K562 (cell line): Measurements from ENCODE around the gene COL23A1. TPM values are rescaled to one million over a fixed set of nuclear protein-coding genes. Genes with fewer than 3 reads are reported as not detected.

Experiments used
- ATAC-seq: fragments of 200-7000 bp; cut with Tn5 transposase; 3 replicates; pipeline ENCODE4 v1.9.1; 2020; ENCODE audit warnings: moderate library complexity
- BruUV-seq: library from RNA; stranded (reverse); fragments of 400-500 nt; replicated peaks from 2 replicates; lab custom pipeline; 2021; lab: Mats Ljungman, UMichigan
- CTCF ChIA-PET: fragments of 300-600 bp; formaldehyde crosslinking; extraction: SDS; loops from one replicate; lab custom pipeline; 2021; ENCODE audit warnings: low intra/inter-chr PET ratio; lab: Yijun Ruan, JAX
- POLR2A ChIA-PET: fragments of 300-600, 350-650 bp; sonication (Branson Sonifier 250); formaldehyde crosslinking; extraction: SDS; loops from one replicate; lab custom pipeline; 2021; ENCODE audit warnings: antibody characterized with exemption, inconsistent platforms; lab: Yijun Ruan, JAX
- DNase-seq, 4 experiments: peaks; one replicate each; pipeline versions ENCODE4 v3.0.0 to v3.0.0-alpha.2; 2011 to 2018; ENCODE audit warnings: low spot score in 3 of 4, mixed read lengths in 3 of 4; ENCODE audit errors: extremely low read depth in 1 of 4
- FAIRE-seq: peaks from 2 replicates; lab custom pipeline; 2011; peaks lifted over from hg19 to GRCh38; lab: Jason Lieb, UNC
- H2AFZ ChIP-seq: 2 replicates; pipeline ENCODE4 v1.6.0; 2011; ENCODE audit warnings: low read depth, low read length, control low read depth, inconsistent platforms
- H3K27ac ChIP-seq: fragments of 200-600 bp; 3 replicates; pipeline ENCODE4 v1.8.0; 2011; ENCODE audit warnings: low read depth, mild to moderate bottlenecking, control low read depth, inconsistent platforms, low read length, moderate library complexity, mixed read lengths; ENCODE audit errors: extremely low read depth
- H3K27me3 ChIP-seq, 2 experiments: fragments of 300-600 bp in 1 of 2; 2 replicates in 1 of 2; 3 replicates in 1 of 2; pipeline versions ENCODE4 v1.6.0 to v1.8.0; 2011; ENCODE audit warnings: inconsistent platforms in 2 of 2, low read length in 2 of 2, mild to moderate bottlenecking in 1 of 2, mixed read lengths in 1 of 2, moderate library complexity in 1 of 2; ENCODE audit not compliant: control insufficient read depth in 2 of 2, insufficient read depth in 2 of 2
- H3K36me3 ChIP-seq: fragments of 300-600 bp; 3 replicates; pipeline ENCODE4 v1.8.0; 2011; ENCODE audit warnings: mild to moderate bottlenecking, low read length, inconsistent platforms; ENCODE audit not compliant: control insufficient read depth, insufficient read depth
- H3K4me1 ChIP-seq, 2 experiments: fragments of 200-600 bp in 1 of 2; replicated peaks in 1 of 2; 2 replicates in 1 of 2; 3 replicates in 1 of 2; pipeline versions ENCODE4 v1.5.1 to v1.8.0; 2011; ENCODE audit warnings: inconsistent platforms in 2 of 2, low read length in 2 of 2, mild to moderate bottlenecking in 1 of 2, mixed read lengths in 1 of 2, moderate library complexity in 1 of 2; ENCODE audit not compliant: control insufficient read depth in 2 of 2, insufficient read depth in 2 of 2
- H3K4me2 ChIP-seq: 2 replicates; pipeline ENCODE4 v1.6.1; 2011; ENCODE audit warnings: low read length, control low read depth, inconsistent platforms, mixed read lengths; ENCODE audit not compliant: insufficient read depth
- H3K4me3 ChIP-seq: fragments of 200-600 bp; sonication (generic), shearing (Covaris generic); 2 replicates; pipeline ENCODE4 v1.5.1; 2016; ENCODE audit warnings: control low read depth, inconsistent platforms
- H3K79me2 ChIP-seq: fragments of 200-600 bp; 3 replicates; pipeline ENCODE4 v1.8.0; 2011; ENCODE audit warnings: low read length, inconsistent platforms; ENCODE audit not compliant: control insufficient read depth, insufficient read depth
- H3K9ac ChIP-seq, 2 experiments: 2 replicates each; pipeline versions ENCODE4 v1.6.0 to v1.6.1; 2011; ENCODE audit warnings: low read depth in 2 of 2, low read length in 2 of 2, control low read depth in 1 of 2, inconsistent platforms in 1 of 2, mild to moderate bottlenecking in 1 of 2, mixed read lengths in 1 of 2; ENCODE audit not compliant: insufficient read depth in 1 of 2
- H3K9me1 ChIP-seq: one replicate; pipeline ENCODE4 v1.6.0; 2011; ENCODE audit warnings: inconsistent platforms, mild to moderate bottlenecking, low read length, moderate library complexity; ENCODE audit not compliant: control insufficient read depth, insufficient read depth
- H3K9me3 ChIP-seq: replicated peaks from 2 replicates; pipeline ENCODE4 v1.5.1; 2011; ENCODE audit warnings: low read depth, low read length, inconsistent platforms; ENCODE audit not compliant: control insufficient read depth, insufficient read depth
- H4K20me1 ChIP-seq: replicated peaks from 2 replicates; pipeline ENCODE4 v1.6.1; 2011; ENCODE audit warnings: low read length, inconsistent platforms, mixed read lengths; ENCODE audit not compliant: control insufficient read depth, insufficient read depth
- ZNF282 ChIP-seq: sonication (generic); formaldehyde crosslinking; IDR thresholded peaks from 2 replicates; pipeline ENCODE4 v1.8.1; 2023; ENCODE audit warnings: missing genetic modification reagents
- WGBS: fragments of 100-300 bp; shearing (Covaris generic); methylation state at CpG from one replicate; pipeline ENCODE4 v1.1.6; 2016; ENCODE audit warnings: low coverage, mixed read lengths; ENCODE audit not compliant: insufficient coverage; ENCODE audit errors: missing lambda C conversion rate; 5-methylcytosine and 5-hydroxymethylcytosine counted together
- in situ Hi-C: fragments of 300-500 bp; cut with MboI; formaldehyde crosslinking; loops from 4 replicates; pipeline ENCODE4 v1.15.0; 2018; ENCODE audit warnings: inconsistent platforms, mixed read lengths
- intact Hi-C: fragments of 100-400 bp; cut with micrococcal nuclease; formaldehyde crosslinking; loops from 2 replicates; pipeline ENCODE4 v1.14.2; 2022
- polyA plus RNA-seq, 8 experiments: library from polyadenylated mRNA; depleted of rRNA in 4 of 8; stranded (reverse) in 5 of 8; unstranded in 3 of 8; fragments of >200 nt; fragmentation: Nextera tagmentation in 2 of 8; fragmentation: Illumina TruSeq in 1 of 8; extraction: Ambion mirVana in 2 of 8; extraction: Trizol in 1 of 8; gene quantifications; 2 replicates each; pipeline versions ENCODE4 v1.2.1 to v1.2.3, GENCODE V29; 2011 to 2014; ENCODE audit warnings: inconsistent platforms in 1 of 8, missing spikeins in 1 of 8
- total RNA-seq, 7 experiments: library from RNA; depleted of rRNA in 6 of 7; stranded (reverse); fragments of >200 nt in 6 of 7; fragmentation: Illumina TruSeq in 2 of 7; extraction: Trizol in 2 of 7; gene quantifications; 2 replicates each; pipeline versions ENCODE4 v1.2.1 to v1.2.3, GENCODE V29; 2011 to 2021; ENCODE audit warnings: low replicate concordance in 1 of 7
- TF ChIP-seq, protein P1 (sequence below): fragments of 450-650 bp; IDR thresholded peaks from 2 replicates; pipeline ENCODE4 v1.6.1; 2016; ENCODE audit warnings: mild to moderate bottlenecking, moderate library complexity
- TF ChIP-seq, protein P2 (sequence below): fragments of 450-650 bp; IDR thresholded peaks from 2 replicates; pipeline ENCODE4 v1.7.1; 2018; ENCODE audit warnings: mild to moderate bottlenecking, low read depth; ENCODE audit not compliant: partially characterized antibody

Gene COL23A1
- total and polyA plus RNA-seq, 9 of the 15 experiments (the other 6 are each of a cell fraction or from before 2014, with no cell fraction given), result 0.09 TPM; not detected in 8

- Histone ChIP-seq H3K4me3 (no peak overlapping the region), H3K9ac (peak overlapping the region in 1 of 2 experiments; percentile 71; a peak in 1 of 4 replicates), H3K79me2 (no peaks in the 10 kb centered on the region), H3K27ac (no peak overlapping the region), H3K4me1 (peaks cover 0 to 10% of the 10 kb centered on the region in 2 experiments; a peak in 2 of 5 replicates), H3K4me2 (no peak overlapping the region), H3K9me3 (no peaks in the 10 kb centered on the region), H2AFZ (no peak overlapping the region), H4K20me1 (peaks cover 3% of the 10 kb centered on the region; the same call in 1 of the 2 replicates), H3K36me3 (no peaks in the 10 kb centered on the region), H3K9me1 (no peaks in the 10 kb centered on the region), H3K27me3 (peaks cover 29 to 92% of the 10 kb centered on the region in 2 experiments)
- FAIRE-seq (no peak), ATAC-seq (no peak), DNase-seq (no peak)
- ChIA-PET POLR2A (interaction anchor here (0.7 kb wide), 1 partner anchor 1076 kb away, joined by 3 read pairs; no protein-coding TSS in a partner anchor), CTCF (no interaction called here)
- 13% methylated on average over 18 of the region's 18 CpGs for WGBS
- in situ Hi-C loops, result no loop called here
- intact Hi-C loops, result no loop called here
- no TSS peak for BruUV-seq
- no peak for TF ChIP-seq ZNF282 (CRISPR knock-in tag)
- TF ChIP-seq, protein P1, sequence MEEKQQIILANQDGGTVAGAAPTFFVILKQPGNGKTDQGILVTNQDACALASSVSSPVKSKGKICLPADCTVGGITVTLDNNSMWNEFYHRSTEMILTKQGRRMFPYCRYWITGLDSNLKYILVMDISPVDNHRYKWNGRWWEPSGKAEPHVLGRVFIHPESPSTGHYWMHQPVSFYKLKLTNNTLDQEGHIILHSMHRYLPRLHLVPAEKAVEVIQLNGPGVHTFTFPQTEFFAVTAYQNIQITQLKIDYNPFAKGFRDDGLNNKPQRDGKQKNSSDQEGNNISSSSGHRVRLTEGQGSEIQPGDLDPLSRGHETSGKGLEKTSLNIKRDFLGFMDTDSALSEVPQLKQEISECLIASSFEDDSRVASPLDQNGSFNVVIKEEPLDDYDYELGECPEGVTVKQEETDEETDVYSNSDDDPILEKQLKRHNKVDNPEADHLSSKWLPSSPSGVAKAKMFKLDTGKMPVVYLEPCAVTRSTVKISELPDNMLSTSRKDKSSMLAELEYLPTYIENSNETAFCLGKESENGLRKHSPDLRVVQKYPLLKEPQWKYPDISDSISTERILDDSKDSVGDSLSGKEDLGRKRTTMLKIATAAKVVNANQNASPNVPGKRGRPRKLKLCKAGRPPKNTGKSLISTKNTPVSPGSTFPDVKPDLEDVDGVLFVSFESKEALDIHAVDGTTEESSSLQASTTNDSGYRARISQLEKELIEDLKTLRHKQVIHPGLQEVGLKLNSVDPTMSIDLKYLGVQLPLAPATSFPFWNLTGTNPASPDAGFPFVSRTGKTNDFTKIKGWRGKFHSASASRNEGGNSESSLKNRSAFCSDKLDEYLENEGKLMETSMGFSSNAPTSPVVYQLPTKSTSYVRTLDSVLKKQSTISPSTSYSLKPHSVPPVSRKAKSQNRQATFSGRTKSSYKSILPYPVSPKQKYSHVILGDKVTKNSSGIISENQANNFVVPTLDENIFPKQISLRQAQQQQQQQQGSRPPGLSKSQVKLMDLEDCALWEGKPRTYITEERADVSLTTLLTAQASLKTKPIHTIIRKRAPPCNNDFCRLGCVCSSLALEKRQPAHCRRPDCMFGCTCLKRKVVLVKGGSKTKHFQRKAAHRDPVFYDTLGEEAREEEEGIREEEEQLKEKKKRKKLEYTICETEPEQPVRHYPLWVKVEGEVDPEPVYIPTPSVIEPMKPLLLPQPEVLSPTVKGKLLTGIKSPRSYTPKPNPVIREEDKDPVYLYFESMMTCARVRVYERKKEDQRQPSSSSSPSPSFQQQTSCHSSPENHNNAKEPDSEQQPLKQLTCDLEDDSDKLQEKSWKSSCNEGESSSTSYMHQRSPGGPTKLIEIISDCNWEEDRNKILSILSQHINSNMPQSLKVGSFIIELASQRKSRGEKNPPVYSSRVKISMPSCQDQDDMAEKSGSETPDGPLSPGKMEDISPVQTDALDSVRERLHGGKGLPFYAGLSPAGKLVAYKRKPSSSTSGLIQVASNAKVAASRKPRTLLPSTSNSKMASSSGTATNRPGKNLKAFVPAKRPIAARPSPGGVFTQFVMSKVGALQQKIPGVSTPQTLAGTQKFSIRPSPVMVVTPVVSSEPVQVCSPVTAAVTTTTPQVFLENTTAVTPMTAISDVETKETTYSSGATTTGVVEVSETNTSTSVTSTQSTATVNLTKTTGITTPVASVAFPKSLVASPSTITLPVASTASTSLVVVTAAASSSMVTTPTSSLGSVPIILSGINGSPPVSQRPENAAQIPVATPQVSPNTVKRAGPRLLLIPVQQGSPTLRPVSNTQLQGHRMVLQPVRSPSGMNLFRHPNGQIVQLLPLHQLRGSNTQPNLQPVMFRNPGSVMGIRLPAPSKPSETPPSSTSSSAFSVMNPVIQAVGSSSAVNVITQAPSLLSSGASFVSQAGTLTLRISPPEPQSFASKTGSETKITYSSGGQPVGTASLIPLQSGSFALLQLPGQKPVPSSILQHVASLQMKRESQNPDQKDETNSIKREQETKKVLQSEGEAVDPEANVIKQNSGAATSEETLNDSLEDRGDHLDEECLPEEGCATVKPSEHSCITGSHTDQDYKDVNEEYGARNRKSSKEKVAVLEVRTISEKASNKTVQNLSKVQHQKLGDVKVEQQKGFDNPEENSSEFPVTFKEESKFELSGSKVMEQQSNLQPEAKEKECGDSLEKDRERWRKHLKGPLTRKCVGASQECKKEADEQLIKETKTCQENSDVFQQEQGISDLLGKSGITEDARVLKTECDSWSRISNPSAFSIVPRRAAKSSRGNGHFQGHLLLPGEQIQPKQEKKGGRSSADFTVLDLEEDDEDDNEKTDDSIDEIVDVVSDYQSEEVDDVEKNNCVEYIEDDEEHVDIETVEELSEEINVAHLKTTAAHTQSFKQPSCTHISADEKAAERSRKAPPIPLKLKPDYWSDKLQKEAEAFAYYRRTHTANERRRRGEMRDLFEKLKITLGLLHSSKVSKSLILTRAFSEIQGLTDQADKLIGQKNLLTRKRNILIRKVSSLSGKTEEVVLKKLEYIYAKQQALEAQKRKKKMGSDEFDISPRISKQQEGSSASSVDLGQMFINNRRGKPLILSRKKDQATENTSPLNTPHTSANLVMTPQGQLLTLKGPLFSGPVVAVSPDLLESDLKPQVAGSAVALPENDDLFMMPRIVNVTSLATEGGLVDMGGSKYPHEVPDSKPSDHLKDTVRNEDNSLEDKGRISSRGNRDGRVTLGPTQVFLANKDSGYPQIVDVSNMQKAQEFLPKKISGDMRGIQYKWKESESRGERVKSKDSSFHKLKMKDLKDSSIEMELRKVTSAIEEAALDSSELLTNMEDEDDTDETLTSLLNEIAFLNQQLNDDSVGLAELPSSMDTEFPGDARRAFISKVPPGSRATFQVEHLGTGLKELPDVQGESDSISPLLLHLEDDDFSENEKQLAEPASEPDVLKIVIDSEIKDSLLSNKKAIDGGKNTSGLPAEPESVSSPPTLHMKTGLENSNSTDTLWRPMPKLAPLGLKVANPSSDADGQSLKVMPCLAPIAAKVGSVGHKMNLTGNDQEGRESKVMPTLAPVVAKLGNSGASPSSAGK, result no peak
- TF ChIP-seq, protein P2, sequence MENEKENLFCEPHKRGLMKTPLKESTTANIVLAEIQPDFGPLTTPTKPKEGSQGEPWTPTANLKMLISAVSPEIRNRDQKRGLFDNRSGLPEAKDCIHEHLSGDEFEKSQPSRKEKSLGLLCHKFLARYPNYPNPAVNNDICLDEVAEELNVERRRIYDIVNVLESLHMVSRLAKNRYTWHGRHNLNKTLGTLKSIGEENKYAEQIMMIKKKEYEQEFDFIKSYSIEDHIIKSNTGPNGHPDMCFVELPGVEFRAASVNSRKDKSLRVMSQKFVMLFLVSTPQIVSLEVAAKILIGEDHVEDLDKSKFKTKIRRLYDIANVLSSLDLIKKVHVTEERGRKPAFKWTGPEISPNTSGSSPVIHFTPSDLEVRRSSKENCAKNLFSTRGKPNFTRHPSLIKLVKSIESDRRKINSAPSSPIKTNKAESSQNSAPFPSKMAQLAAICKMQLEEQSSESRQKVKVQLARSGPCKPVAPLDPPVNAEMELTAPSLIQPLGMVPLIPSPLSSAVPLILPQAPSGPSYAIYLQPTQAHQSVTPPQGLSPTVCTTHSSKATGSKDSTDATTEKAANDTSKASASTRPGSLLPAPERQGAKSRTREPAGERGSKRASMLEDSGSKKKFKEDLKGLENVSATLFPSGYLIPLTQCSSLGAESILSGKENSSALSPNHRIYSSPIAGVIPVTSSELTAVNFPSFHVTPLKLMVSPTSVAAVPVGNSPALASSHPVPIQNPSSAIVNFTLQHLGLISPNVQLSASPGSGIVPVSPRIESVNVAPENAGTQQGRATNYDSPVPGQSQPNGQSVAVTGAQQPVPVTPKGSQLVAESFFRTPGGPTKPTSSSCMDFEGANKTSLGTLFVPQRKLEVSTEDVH, result no peak
These were observed 261.1 kb downstream of the COL23A1 start for GRCh38 chr5:178328826-178329730.
